Activated CD8-positive, alpha-beta T cell treated with anti-CD3 and anti-CD28 coated beads, Interleukin-2, amount 10 ng/mL, durations not matched to agents 7 days and 5 days (primary cell): Measurements from ENCODE around the gene XXYLT1. TPM values are rescaled to one million over a fixed set of nuclear protein-coding genes. Genes with fewer than 3 reads are reported as not detected.
"Not testable (repeated sequence)": the region's sequence is repeated elsewhere in the genome, so short reads cannot be mapped to it uniquely, and the experiment has no call there.

Source experiments
- ATAC-seq: fragments of 150-1000 bp; cut with Tn5 transposase; one replicate; pipeline ENCODE4 v1.10.0; 2021; ENCODE audit warnings: moderate library complexity
- CTCF ChIA-PET: fragments of 350-600 bp; sonication (Branson Sonifier 250); formaldehyde crosslinking; loops from one replicate; lab custom pipeline; 2021; ENCODE audit warnings: antibody characterized with exemption; lab: Charles Lee
- POLR2A ChIA-PET: fragments of 350-600 bp; sonication (Branson Sonifier 250); formaldehyde crosslinking; loops from one replicate; lab custom pipeline; 2021; ENCODE audit warnings: antibody characterized with exemption; lab: Charles Lee
- DNase-seq: peaks from one replicate; pipeline ENCODE4 v3.0.0-alpha.2; 2020
- H3K27ac Mint-ChIP-seq: one replicate; pipeline ENCODE4 v1.8.0; 2021; ENCODE audit warnings: mild to moderate bottlenecking, mixed read lengths
- H3K27me3 Mint-ChIP-seq: one replicate; pipeline ENCODE4 v1.8.0; 2021; ENCODE audit warnings: low read depth, mixed read lengths
- H3K36me3 Mint-ChIP-seq: one replicate; pipeline ENCODE4 v1.8.0; 2021; ENCODE audit warnings: low read depth, mixed read lengths
- H3K4me1 Mint-ChIP-seq: one replicate; pipeline ENCODE4 v1.8.0; 2021; ENCODE audit warnings: low read depth, mixed read lengths
- H3K4me3 Mint-ChIP-seq: one replicate; pipeline ENCODE4 v1.8.0; 2021; ENCODE audit warnings: mild to moderate bottlenecking, mixed read lengths
- H3K9me3 Mint-ChIP-seq: one replicate; pipeline ENCODE4 v1.8.0; 2022; ENCODE audit warnings: mixed read lengths; ENCODE audit not compliant: insufficient read depth
- total RNA-seq, 2 experiments: library from RNA; stranded (reverse); gene quantifications; one replicate each; pipeline ENCODE4 v1.2.3, GENCODE V29; 2021

The XXYLT1 gene
- total RNA-seq, 2 experiments from 2014 or later = 10.8 to 13.3 TPM

DNA sequence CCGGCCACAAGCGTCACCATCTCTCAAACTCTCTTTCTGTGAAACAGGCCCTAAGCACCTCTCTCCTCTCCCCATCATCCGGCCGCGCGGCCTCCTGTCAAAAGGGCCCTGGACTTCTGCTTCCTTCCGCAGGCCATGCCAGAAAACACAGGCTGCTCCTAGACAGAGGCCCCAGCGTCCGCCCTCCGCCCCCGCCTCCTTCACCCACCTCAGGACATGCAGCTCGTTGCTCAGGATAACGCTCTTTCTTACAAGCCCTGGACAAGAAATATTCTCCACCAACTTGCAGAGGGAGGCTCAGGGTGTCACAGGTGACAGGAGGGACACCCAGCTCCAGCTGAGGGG is 212.0 kb downstream of the XXYLT1 start:
- Mint-ChIP-seq H3K36me3 (no peaks in the 10 kb centered on the region), H3K4me3 (no peak overlapping the region), H3K27ac (peak overlapping the region; percentile 61), H3K9me3 (no peaks in the 10 kb centered on the region), H3K4me1 (peaks cover 2% of the 10 kb centered on the region), H3K27me3 (no peaks in the 10 kb centered on the region)
- DNase-seq = no peak
- ChIA-PET CTCF (no interaction called here), POLR2A (no interaction called here)
- ATAC-seq = no peak

DNA sequence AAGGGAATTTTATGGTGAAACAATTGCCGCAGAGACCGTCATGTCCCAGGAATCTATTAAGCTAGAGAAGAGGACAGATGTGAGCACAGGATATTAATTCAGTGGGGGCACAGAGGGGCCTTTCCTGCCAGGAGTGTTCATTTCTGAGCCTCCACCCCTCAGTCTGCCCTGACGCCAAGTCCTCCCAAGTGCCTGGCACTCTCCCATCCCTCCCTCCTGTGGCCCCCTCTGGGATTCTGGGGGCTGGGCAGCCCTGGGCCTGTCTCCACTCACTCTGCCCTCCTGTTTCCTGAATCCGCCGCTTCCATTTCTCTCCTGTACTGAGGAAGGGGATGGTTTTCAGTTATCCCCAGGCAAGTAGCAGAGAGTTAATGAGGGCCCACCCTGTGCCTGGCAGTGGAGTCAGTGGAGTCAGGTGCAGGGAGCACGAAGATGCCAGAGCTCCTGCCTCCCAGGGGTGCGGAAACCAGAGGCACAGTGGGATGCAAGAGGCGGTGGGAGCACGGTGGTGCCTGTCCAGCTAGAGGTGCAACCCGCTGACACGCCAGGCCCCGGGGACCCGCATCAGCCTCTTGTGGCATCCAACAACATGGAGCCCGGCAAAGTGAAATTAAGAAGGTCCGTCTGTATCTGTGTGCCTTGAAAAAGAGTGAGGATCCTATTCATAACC is 212.5 kb downstream of the XXYLT1 start:
- ATAC-seq (no peak), DNase-seq (no peak)
- H3K4me1 Mint-ChIP-seq = peaks cover 2% of the 10 kb centered on the region
- no peak overlapping the region for H3K27ac Mint-ChIP-seq
- H3K4me3 Mint-ChIP-seq = no peak overlapping the region
- ChIA-PET CTCF (no interaction called here), POLR2A (no interaction called here)
- H3K27me3 Mint-ChIP-seq = no peaks in the 10 kb centered on the region
- H3K36me3 Mint-ChIP-seq = no peaks in the 10 kb centered on the region
- H3K9me3 Mint-ChIP-seq = no peaks in the 10 kb centered on the region

DNA sequence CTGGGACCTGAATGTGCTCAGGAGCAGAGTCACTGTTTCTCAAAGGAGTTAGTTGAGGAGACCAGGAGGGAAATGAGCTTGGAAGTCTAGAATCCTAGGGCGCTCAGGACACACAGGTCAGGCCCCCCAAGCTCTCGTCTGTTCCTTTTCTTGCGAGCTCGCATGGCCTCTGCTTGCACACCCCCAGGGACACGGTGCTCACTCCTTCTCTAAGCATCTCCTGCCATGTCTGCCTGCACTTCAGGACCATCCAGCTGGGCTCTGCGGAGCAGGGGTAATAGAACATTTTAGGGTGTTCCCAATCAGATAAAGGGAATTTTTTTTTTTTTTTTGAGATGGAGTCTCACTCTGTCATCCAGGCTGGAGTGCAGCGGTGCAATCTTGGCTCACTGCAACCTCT is 213.2 kb downstream of the XXYLT1 start:
- Mint-ChIP-seq H3K9me3 (no peaks in the 10 kb centered on the region), H3K4me1 (no peaks in the 10 kb centered on the region), H3K27ac (no peak overlapping the region), H3K36me3 (no peaks in the 10 kb centered on the region), H3K27me3 (peaks cover 4% of the 10 kb centered on the region), H3K4me3 (no peak overlapping the region)
- ChIA-PET CTCF (no interaction called here), POLR2A (interaction anchor here (0.7 kb wide), 1 partner anchor 927 kb away, joined by 4 read pairs; no protein-coding TSS in a partner anchor)
- ATAC-seq = no peak
- no peak for DNase-seq

DNA sequence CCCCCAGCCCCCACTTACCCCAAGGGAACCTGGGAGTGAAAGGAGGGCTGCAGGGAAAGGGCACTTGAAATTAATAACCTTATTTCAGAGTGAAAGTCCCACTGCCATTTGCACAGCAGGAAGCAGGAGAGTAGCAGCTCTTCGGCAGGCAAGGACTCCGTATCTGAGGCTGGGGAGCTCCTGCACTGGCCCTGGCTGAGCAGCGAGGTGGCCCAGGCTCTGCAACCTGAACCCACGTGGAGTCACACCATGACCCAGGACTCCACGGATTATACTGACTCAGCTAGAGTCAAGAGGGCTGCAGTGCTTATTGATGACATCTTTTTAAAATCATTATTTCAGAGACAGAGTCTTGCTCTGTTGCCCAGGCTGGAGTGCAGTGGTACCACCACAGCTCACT is 214.5 kb downstream of the XXYLT1 start:
- no peak for DNase-seq
- Mint-ChIP-seq H3K27me3 (peaks cover 11% of the 10 kb centered on the region), H3K4me3 (no peak overlapping the region), H3K4me1 (no peaks in the 10 kb centered on the region), H3K9me3 (no peaks in the 10 kb centered on the region), H3K27ac (no peak overlapping the region), H3K36me3 (no peaks in the 10 kb centered on the region)
- no peak for ATAC-seq
- CTCF ChIA-PET = interaction anchor here (1.2 kb wide), 1 partner anchor 50 kb away, joined by 3 read pairs; no protein-coding TSS in a partner anchor
- POLR2A ChIA-PET = no interaction called here

DNA sequence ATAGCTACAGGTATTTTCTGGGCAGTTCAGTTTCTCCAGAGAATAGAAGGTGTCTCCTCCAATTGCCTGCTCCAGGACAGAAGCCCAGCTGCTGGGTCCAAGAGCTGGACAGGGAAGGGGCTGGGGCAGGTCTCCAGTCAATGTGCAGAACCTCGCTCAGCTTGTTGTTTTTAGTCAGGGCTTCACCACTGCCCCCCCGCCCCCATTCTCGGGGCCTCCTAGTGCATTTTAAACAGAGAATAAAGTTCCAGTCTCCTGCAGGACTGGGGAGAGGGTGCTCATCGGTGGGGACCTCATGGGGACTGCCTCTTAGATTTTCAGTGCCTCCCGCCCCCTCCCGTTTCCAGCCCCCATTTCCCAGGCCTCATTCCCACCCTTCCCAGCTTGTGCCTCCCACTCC is 216.6 kb downstream of the XXYLT1 start:
- no peaks in the 10 kb centered on the region for H3K4me1 Mint-ChIP-seq
- H3K36me3 Mint-ChIP-seq = no peaks in the 10 kb centered on the region
- peaks cover 22% of the 10 kb centered on the region for H3K27me3 Mint-ChIP-seq
- H3K9me3 Mint-ChIP-seq = no peaks in the 10 kb centered on the region
- no peak overlapping the region for H3K4me3 Mint-ChIP-seq
- no peak for ATAC-seq
- no peak for DNase-seq
- CTCF ChIA-PET = no interaction called here
- H3K27ac Mint-ChIP-seq = no peak overlapping the region
- POLR2A ChIA-PET = no interaction called here

DNA sequence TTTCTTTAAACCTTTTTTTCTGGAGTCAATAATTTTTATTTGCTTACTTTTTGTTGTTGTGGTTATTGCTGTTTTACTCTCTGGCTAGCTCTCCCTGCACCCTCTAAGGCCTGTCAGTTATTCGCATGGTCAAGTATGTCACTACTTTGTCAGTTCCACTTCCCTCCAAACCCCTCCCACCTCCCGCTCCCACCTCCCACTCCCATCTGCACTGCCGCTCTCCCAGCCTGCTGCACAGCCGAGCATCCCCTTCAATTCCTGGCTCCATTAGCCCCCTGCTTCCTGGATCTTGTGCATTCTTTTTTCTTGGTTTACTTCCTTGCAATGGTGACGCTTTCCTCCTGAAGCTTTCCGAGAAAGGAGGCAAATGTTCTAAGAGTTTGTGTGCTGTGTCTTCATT is 218.0 kb downstream of the XXYLT1 start:
- peaks cover 22% of the 10 kb centered on the region for H3K27me3 Mint-ChIP-seq
- no peak overlapping the region for H3K27ac Mint-ChIP-seq
- DNase-seq (no peak), ATAC-seq (no peak)
- no peaks in the 10 kb centered on the region for H3K4me1 Mint-ChIP-seq
- H3K36me3 Mint-ChIP-seq = no peaks in the 10 kb centered on the region
- CTCF ChIA-PET = no interaction called here
- no peak overlapping the region for H3K4me3 Mint-ChIP-seq
- POLR2A ChIA-PET = no interaction called here
- no peaks in the 10 kb centered on the region for H3K9me3 Mint-ChIP-seq

DNA sequence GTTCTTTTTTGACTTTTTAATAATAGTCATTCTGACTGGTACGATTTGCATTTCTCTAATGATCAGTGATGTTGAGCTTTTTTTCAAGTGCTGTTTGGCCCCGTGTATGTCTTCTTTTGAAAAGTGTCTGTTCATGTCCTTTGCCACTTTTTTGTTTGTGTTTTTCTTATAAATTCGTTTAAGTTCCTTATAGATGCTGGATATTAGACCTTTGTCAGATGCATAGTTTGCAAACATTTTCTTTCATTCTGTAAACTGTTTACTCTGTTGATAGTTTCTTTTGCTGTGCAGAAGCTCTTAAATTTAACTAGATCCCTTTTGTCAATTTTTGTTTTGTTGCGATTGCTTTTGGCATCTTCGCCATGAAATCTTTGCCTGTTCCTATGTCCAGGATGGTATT is 220.7 kb downstream of the XXYLT1 start:
- peaks cover 22% of the 10 kb centered on the region for H3K27me3 Mint-ChIP-seq
- H3K36me3 Mint-ChIP-seq, ATAC-seq, H3K9me3 Mint-ChIP-seq, DNase-seq, H3K4me1 Mint-ChIP-seq, H3K4me3 Mint-ChIP-seq, POLR2A ChIA-PET, H3K27ac Mint-ChIP-seq: not testable (repeated sequence)
- CTCF ChIA-PET = interaction anchor here (0.7 kb wide), 1 partner anchor 13 kb away, joined by 3 read pairs; no protein-coding TSS in a partner anchor

DNA sequence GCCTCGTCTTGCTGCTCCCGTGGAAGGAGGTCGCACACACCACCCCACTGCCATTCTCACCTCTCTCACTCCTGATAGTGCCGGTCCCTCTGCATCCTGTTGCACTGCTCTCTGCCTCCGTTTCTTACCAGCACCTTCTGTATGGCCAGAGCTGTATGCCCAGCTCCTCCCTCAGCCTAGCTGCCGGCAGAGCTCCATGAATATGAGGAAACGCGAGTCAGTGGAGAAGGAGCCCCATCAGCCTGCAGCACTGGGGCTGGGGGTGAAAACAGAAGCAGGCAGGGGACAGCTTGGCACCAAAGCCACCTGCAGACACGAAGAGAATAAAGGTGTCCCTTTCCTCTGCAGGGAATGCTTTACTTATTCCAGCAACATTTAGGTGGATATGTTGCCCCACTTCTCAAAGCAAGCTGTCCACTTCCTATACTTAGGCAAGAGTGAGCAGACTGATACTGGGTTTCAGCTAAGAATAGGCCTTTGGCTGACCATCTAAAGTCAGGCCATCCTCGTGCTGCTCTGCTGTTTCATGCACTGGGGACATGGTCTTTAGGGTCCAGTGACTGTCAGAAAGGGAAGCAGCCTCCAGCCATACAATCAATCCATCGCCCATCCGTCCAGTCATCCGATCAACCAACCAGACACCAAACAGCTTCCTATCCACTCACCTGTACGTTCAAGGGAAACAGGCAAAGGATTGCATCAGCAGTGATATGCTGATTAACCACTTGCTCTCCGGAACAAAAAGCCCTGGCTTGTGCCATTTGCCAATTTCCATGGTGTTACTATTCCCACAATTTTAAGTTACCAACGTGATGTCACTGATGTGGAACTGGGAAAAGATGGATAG is 222.7 kb downstream of the XXYLT1 start:
- peaks cover 21% of the 10 kb centered on the region for H3K27me3 Mint-ChIP-seq
- no peaks in the 10 kb centered on the region for H3K4me1 Mint-ChIP-seq
- DNase-seq (no peak), ATAC-seq (no peak)
- H3K27ac Mint-ChIP-seq = no peak overlapping the region
- no peaks in the 10 kb centered on the region for H3K36me3 Mint-ChIP-seq
- H3K4me3 Mint-ChIP-seq = no peak overlapping the region
- CTCF ChIA-PET = no interaction called here
- POLR2A ChIA-PET = no interaction called here
- no peaks in the 10 kb centered on the region for H3K9me3 Mint-ChIP-seq

DNA sequence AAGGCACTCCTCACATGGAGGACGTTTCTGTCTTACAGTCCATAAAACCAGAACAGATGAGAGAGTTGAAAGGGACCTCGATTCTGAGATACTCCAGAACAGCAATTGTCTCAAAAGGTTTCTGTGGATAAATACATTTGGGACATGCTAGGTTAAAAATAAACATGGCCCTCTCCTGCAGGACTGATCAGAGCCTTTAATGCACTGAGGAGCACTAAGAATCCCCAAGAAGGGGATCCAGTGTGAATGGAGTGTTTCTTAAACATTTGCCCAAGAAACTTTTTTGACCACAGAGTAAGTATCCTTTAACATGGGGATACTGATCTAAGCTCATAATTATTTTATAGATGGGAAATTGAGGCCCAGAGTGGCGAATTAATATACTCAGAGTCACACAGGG is 223.4 kb downstream of the XXYLT1 start:
- Mint-ChIP-seq H3K4me3 (no peak overlapping the region), H3K9me3 (no peaks in the 10 kb centered on the region), H3K4me1 (no peaks in the 10 kb centered on the region), H3K36me3 (no peaks in the 10 kb centered on the region), H3K27ac (no peak overlapping the region), H3K27me3 (peaks cover 17% of the 10 kb centered on the region)
- no peak for DNase-seq
- POLR2A ChIA-PET = no interaction called here
- CTCF ChIA-PET = no interaction called here
- ATAC-seq = no peak

DNA sequence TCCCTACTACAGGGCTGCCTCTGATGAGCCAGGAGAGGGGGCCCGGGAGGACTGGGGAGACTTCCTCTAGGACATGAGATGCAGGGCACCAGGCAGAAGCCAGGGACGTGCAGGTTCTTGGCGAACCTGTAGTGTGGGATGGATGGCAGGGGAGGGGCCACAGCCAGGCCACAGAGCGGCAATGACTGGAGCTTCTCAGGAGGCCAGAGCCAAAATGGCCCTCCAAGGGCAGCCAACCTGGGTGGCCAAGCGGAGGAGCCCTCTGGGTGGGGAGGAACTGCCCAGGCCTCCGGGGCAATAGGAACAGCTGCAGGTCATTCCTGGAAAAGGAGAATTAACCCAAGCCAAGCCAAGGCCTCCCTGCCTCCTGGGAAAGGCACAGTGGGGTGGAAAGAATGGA is 224.5 kb downstream of the XXYLT1 start:
- no peak overlapping the region for H3K27ac Mint-ChIP-seq
- H3K36me3 Mint-ChIP-seq = no peaks in the 10 kb centered on the region
- DNase-seq = no peak
- no peaks in the 10 kb centered on the region for H3K9me3 Mint-ChIP-seq
- no peak overlapping the region for H3K4me3 Mint-ChIP-seq
- no peak for ATAC-seq
- H3K27me3 Mint-ChIP-seq = peaks cover 11% of the 10 kb centered on the region
- CTCF ChIA-PET = no interaction called here
- H3K4me1 Mint-ChIP-seq = no peaks in the 10 kb centered on the region
- POLR2A ChIA-PET = no interaction called here

DNA sequence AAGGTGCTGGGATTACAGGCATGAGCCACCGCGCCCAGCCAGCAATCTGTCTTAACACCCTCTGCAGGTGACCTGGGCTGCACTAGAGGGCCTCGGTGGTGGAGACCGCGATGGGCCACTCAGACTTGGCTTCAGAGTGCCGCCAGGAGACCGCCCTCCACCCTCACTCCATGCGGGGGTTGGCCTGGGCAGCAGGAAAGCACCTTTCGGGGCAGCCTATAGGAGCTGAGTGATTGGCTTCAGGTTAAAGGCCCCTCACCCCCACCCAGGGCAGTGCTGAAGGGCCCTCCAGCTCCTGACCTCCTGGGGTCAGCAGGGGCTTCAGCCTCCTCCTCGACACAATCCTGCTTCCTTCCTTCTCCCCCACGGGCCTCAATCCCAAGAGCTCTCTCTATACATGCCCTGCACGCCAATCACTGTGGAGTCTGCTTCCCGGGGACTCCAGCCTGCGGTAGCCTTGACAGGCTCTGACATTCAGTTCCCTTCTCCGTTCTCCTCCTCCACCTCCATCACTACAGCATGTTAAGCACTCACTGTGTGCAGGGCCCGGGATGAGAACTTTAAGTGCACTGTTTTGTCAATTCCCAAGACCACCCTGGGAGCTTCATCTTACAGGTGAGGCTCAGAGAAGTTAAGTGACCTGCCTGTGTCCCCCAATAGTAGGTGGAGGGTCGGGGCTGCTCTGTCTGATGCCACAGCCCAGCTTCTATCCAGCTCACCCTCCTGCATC is 225.3 kb downstream of the XXYLT1 start:
- H3K27me3 Mint-ChIP-seq = peaks cover 4% of the 10 kb centered on the region
- CTCF ChIA-PET = no interaction called here
- no peak overlapping the region for H3K27ac Mint-ChIP-seq
- H3K36me3 Mint-ChIP-seq = no peaks in the 10 kb centered on the region
- H3K4me1 Mint-ChIP-seq = no peaks in the 10 kb centered on the region
- no peak overlapping the region for H3K4me3 Mint-ChIP-seq
- POLR2A ChIA-PET = no interaction called here
- H3K9me3 Mint-ChIP-seq = no peaks in the 10 kb centered on the region
- DNase-seq = no peak
- no peak for ATAC-seq

DNA sequence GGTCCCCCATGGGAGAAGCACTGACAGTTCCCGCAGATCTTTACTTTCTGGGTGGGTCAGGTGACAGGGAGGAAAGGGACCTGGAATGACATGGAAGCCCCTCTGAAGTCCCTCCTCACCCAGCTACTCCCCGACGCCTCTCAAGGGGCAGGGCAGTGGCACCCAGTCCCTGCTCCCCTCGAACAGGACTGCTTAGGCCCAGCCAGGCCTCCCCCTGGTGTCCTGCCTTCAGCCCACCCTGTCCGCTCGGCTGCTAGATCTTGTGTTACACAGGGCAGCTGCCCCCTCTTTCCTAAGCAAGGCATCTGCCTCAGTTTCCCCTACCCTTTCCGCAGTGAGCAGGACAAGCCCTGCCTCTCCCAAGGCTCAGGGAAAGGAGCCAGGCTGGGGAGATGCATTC is 226.5 kb downstream of the XXYLT1 start:
- DNase-seq (no peak), ATAC-seq (no peak)
- Mint-ChIP-seq H3K36me3 (no peaks in the 10 kb centered on the region), H3K4me1 (no peaks in the 10 kb centered on the region), H3K4me3 (no peak overlapping the region), H3K27me3 (no peaks in the 10 kb centered on the region), H3K9me3 (no peaks in the 10 kb centered on the region), H3K27ac (no peak overlapping the region)
- ChIA-PET CTCF (no interaction called here), POLR2A (no interaction called here)
